Stimulated activated CD8-positive, alpha-beta memory T cell treated with anti-CD3 and anti-CD28 coated beads, Interleukin-4, amount 100 ng/mL, for 1 hour (primary cell): ENCODE results near the gene SPAM1.
"Not testable (repeated sequence)": the region's sequence is repeated elsewhere in the genome, so short reads cannot be mapped to it uniquely, and the experiment has no call there.

Experiments used
- DNase-seq, 2 donors: peaks; one replicate each; pipeline ENCODE4 v3.0.0-alpha.2; 2020; ENCODE audit warnings: low read depth in 2 of 2, low spot score in 1 of 2

SPAM1 gene, protein sequence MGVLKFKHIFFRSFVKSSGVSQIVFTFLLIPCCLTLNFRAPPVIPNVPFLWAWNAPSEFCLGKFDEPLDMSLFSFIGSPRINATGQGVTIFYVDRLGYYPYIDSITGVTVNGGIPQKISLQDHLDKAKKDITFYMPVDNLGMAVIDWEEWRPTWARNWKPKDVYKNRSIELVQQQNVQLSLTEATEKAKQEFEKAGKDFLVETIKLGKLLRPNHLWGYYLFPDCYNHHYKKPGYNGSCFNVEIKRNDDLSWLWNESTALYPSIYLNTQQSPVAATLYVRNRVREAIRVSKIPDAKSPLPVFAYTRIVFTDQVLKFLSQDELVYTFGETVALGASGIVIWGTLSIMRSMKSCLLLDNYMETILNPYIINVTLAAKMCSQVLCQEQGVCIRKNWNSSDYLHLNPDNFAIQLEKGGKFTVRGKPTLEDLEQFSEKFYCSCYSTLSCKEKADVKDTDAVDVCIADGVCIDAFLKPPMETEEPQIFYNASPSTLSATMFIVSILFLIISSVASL

DNA sequence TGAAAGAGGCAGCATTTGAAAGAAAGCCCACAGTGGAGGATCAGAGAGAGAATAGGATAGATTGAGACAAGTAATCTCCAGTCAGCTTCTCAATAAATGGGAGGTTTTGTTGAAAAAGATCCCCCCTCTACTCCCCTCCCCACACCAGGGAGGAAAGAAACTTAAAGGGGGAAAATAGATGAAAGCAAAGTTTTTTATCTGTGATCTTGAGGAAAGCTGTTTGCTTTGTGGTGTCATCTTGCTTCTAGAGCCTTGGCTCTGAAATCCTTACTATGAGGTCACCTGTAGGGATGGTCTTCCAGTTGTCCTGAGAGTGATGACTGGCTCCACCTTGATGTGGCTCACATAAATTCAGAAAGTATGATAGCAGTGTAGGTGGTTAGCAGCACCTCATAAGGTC lies at the start of gene SPAM1:
Gene SPAM1 (plus strand): TSS at position 301 of the 400 bp plus-strand sequence. CDS start 28,330 bp downstream, outside the sequence.
- no peak for DNase-seq

DNA sequence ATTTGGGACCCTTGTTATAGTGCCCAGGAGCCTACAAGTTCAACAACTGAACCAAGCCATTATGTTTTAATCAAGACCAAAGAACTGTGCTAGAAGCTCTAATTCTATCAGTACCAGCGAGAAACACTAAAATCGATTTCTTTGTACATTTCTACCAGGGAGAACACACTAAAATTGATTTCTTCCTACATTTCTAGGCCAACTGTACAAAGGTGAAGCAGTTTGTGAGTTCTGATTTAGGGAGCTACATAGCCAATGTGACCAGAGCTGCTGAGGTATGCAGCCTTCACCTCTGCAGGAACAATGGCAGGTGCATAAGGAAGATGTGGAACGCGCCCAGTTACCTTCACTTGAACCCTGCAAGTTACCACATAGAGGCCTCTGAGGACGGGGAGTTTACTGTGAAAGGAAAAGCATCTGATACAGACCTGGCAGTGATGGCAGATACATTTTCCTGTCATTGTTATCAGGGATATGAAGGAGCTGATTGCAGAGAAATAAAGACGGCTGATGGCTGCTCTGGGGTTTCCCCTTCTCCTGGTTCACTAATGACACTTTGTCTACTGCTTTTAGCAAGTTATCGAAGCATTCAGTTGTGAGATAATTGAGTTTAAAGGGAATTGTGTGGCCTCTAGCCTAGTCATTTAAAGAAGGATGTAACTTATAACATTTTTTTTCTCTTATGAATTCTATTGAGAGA lies 48.3 kb upstream of the SPAM1 start:
- no peak for DNase-seq

DNA sequence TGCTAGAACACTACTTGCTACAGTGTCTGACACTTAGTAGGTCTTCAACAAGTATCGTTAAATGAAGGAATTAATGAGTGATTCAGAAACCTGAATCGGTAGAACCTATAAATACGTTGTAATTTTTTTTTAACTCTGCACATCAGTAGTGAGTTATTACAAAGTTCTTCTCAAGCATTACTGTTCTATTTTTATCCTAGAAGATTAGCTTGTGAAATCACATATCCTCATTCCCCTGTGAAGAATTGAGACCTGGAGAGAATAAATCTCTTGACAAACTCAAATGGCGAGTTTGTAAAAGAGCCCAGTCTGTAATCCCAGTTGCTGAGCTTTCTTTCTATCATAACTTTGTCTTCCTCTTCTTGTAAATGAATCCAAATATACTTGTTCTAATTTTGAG lies 45.4 kb upstream of the SPAM1 start:
- DNase-seq: no peak

DNA sequence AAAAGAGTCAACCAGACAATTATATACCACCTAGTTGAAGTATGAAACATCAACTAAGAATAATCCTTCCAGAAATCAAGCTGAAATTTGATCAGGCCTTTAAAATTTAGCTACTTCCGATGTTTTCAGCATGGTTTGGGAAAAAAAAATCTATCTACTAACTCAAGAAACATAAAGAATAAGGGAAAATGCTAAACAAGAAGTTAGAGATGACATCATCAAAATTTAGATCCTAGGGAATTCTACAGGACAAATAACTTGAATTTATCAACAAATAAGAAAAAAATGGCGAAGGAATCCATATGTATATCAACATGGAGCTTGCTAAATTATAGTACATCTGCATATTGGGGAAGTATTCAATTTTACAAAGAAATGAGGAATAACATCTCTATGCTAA lies 43.7 kb upstream of the SPAM1 start:
- DNase-seq: no peak

DNA sequence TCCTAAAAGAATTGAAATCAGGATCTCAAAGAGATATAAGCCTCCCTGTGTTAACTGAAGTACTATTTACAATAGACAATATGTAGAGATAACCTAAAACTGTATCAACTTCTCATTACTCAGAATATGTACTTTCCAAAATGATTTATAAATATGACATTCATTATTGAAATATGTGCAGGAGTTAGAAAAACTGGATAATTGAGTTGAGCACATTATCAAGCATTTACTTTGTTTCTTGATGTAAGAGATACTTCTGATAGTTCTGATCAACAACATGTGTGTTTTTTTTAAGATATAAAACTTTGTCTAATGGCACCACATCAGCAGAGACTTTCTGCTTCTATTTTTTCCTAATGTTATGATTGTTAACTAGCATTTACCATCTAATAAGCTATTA lies 41.9 kb upstream of the SPAM1 start:
- no peak for DNase-seq

DNA sequence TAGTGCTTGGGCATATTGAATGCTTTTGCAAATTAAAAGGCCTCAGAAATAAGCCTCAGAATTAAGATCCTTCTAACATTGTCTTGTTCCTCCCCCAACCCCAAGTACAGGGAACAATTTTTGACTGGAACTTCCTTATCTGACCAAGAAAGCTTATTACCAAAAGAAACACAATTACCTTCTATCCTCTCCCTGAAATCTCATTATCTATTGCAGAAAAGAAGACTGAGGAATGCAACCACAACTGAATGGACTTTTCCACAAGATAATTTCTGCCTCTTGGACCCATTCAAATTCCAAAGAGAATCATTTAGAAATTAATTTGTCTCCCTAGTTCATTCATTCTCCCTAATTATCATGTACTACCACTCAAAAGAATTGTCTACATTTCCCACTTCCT lies 36.8 kb upstream of the SPAM1 start:
- no peak for DNase-seq

DNA sequence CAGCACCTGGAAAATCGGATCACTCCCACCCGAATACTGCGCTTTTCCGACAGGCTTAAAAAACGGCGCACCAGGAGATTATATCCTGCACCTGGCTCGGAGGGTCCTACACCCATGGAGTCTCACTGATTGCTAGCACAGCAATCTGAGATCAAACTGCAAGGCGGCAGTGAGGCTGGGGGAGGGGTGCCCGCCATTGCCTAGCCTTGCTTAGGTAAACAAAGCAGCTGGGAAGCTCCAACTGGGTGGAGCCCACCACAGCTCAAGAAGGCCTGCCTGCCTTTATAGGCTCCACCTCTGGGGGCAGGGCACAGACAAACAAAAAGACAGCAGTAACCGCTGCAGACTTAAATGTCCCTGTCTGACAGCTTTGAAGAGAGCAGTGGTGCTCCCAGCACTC lies 30.3 kb upstream of the SPAM1 start:
- DNase-seq: not testable (repeated sequence)

DNA sequence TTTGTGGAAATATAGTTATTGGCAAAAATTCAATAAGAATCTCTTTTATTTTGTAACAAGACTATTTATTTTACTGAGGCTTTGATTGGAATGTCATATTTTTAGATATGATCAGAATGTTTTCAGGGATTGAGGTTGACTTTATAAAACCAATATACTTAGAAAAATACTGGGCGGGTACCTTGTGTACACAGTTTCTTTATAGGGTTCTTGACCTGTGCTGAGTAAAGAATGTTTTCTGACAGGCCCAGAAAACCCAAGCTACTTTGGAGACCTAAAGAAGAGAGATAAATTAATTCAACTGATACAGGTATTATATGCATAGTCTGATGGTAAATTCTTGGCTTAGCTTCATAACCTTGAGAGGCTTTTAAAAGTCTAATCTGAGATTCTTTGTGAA lies 23.9 kb upstream of the SPAM1 start:
- DNase-seq: no peak

DNA sequence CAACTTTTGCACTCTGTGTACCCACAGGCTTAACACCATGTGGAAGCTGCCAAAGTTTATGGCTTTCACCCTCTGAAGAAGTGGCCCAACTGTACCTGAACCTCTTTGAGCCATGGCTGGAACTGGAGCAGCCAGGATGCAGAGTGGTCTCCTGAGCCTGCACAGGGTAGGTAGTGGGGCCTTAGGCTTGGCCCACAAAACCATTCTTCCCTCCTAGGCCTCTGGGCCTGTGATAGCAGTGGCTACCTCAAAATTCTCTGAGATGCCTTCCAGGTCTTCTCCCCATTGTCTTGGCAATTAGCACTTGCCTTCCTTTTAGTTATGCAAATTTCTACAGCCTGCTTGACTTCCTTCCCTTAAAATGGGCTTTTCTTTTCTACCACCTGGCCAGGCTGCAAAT lies 19.3 kb upstream of the SPAM1 start:
- no peak for DNase-seq

DNA sequence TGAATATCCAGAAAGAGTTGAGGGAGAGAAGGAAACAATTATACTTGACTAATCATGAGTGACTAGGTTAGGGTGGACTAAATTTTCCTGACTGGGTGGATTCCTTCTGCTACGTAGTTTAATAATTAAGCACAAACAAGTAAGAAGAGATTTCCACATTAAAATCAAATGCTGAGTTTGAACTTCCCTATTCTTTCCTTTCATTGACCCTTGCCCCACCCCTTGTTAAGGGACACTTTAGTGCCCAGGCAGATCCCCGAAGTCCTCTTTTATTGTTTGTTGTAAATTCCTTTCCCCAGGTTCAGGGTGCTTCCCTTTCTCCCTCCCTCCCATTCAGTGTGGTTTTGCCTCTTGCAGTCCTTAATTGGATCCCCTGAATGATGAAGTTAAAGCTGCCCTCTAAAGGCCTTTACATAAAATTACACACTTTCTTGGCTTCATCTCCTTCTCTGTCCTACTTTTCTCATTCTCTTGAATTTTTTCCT lies 8.8 kb upstream of the SPAM1 start:
- DNase-seq: no peak

DNA sequence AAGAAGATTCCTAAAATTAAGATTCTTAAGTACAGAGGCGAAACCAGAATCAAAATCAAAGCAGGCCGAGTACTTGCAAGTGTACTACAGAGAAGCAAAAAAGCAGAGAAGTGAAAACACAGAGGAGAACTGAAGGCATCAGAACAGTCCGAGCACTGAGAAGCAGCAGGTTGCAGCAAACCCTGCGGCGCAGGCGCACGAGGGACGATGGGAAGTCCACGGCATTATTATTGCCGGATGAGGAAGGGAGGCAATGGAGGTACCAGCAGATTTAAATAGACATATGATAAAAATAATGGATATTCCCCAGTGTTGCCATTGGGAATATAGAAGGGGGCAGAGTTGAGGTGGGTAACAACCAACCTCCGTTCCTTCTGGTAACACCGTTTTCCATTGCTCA lies 7.2 kb upstream of the SPAM1 start:
- no peak for DNase-seq

DNA sequence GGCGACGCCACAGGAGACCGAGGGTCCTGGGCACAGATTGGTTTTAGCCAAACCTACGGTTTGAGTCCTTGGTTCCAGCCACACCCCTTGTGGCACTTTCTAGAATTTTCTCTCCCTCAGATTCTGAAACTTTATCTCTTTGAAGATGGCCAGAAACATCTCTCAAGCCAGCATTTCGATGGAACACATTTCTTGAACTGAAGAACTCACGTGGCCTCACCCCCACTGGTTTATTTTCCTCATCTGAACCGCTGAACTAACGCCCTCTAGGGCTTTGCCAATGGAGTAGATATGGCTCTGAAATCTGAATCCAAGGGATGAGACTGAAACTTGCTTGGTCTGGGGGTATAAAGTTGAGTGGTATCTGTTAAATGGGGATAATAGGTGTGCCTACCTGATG lies 6.7 kb upstream of the SPAM1 start:
- no peak for DNase-seq

DNA sequence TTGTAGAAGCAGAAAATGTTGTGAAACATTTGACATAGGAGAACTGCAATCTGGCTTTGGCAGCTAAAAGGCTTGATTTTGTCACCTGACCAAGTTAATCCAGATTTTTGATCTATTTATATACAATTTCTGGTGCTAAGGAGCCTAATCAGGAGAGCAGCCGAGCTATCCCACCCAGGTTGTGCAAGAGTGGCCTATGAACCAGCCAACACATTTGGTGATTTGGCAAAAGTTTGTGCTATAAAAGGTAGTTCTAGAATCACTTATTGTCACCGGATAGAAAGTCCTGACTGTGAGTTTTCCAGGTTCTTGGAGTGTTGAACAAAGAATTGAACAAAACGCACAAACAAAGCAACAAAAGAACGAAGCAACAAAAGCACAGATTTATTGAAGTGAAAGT lies 1.4 kb upstream of the SPAM1 start:
- no peak for DNase-seq

DNA sequence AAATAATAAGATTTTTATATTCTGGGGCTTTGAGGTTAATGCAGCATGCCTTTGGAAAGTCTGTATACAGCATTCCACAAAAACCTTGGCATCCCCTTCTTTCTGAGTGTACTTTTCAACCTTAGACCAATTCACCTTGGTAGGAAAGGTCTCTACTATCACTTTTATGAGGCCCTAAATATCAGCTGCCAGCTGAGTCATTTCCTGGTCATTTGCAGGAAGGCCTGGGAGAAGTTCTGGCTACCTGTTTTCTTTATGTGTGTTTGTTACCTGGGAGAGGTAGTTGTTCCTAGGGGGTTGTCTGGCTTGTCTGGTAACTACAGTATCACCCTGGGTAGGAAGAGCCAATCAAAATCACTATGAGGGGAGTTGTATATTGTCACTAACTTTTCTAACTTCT lies 4.1 kb downstream of the SPAM1 start:
- DNase-seq: no peak

DNA sequence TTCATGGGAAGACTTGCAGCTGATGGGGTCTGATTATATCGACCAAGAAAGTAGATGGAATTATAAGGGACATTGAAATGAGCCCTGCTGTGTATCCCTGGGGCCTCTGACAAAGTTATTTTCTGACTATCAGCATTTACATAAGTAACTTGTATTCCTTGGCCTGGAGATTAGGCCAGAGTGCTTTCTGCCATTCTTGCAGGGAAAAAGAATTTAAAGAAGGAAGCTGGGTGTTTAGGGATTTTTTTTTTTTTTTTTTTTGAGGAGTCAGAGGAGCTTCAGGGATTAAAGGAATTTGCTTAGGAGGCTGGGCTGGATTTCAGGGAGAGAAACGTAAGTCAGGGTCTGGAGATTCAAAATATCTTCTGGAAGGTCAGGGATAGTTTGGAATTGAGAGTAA lies 4.6 kb downstream of the SPAM1 start:
- DNase-seq: no peak

DNA sequence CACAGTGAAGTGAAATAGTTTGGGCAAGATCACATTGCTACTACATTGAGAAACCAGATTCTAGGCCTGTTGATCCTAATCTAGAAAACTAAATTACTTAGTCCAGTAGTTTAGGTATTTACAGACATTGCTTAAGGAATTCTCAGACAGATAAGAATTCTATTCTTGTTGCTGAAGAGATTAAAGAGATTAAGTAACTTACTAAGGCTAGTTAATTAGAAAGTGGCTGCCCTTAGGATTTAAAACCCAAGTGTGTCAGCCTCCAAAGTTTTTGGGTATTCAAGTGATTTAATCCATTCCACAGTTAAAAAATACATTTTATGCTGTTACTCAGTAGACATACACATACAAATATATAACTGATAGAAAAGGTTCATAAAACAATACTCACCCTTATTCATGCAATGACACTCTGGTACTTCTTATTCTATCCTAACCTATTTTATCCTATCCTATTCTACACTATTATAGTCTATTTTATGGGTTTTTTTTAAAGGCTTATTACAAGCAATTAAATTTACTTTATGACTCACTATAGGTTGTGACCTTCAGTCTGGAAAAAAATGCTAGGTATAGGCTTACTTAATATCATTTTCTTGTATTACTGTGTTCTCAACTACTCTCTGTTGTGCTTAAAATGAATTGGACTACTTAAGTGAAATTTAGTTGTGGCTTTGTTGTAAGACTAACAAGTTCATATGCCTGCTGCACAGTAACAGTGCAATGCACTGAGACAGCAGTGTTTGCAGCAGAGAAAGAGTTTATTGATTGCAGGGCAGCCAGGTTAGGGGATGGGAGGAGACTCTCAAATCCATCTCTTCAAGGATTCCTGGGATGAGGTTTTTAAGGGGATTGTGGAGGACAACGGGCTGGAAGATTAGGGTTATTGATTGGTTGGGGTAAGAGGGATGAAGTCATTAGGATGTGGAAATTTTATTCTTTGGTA lies 10.7 kb downstream of the SPAM1 start:
- DNase-seq: no peak

DNA sequence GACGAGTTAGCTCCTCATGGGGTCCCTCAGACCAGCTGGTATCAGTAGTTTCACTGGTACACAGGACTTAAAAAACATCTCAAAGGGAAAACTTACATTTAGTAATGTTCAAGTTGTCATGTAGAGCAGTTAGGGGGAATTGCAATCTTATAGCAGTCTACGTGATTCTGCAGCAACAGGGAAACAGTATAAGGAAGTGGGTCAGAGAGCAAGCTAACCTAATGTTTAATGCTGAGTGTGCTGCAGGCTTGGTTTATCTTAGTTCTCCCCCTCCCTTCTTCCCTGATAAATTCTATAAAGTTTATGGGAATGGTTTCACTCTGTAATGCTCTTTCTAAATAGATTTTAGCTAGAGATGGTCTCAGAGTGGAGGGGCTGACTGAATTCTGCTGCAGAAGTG lies 11.3 kb downstream of the SPAM1 start:
- DNase-seq: no peak

DNA sequence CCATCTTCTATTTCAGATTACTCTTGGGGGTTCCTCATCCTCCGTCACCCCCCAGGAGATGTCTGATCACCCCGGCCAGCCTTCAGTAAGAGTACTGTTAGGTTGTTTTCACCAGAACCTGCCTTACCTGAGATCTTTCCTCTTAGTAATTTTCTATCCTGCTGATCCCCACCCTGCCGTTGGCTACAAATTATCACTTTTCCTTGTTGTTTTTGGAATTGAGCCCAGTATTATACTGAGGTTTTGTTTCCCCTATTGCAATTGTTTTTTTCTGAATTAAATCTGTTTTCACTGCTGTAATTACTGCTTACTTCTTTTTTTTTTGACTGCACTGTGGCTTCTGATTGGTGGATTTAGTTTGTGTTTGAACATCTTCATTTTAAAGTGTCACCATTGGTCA lies 14.7 kb downstream of the SPAM1 start:
- no peak for DNase-seq

DNA sequence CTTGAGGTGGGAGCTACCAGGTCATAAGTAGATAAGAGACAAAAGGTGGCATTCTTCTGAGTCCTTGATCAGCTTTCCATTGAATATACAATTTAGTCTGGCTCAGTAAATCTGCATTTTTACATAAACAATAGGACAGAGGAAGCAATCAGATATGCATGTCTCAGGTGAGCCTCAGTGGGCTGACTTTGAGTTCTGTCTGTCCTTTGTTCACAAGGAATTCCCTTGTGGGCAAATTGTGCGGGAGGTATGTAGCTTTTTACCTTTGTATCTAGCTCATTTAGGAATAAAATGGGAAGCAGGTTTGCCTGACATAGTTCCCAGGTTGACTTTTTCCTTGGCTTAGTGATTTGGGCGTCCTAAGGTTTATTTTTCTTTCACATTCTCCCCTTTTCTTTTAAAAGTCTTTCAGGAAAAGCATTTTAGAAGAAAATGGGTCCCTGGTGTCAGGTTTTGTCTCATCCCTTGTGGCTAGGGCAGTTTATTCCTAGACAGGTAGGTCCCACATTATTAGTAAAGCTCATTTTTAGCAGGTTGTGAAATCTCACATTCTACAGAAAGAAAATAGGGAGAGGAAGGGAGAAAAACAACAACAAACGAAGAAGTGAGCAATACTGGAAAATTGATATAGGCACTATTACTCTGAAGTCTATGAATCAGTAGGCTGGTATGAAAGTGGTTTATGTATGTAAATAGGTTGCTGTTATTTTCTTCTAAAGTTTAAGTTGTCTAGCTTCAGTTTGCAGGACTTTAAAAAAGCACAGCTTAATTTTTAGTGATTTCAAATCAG lies 16.5 kb downstream of the SPAM1 start:
- DNase-seq: no peak

DNA sequence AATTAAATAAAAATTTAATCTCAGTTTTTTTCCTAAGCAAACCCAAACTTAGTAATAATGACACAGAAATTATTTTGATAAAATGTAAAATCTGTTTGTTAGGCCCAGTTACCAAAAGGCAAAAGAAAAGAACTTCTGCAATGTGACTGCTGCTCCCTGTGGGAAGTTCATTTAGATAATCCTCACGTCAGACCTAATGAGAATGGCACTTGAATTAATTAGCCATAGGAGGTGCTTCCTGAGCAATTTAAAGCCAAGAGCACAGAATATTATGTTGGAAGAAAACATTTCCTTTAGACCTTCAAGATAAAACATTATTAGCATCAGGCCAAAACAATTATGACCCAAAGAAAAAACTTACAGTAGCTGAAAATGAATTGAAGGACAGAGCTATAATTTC lies 19.4 kb downstream of the SPAM1 start:
- DNase-seq: no peak

DNA sequence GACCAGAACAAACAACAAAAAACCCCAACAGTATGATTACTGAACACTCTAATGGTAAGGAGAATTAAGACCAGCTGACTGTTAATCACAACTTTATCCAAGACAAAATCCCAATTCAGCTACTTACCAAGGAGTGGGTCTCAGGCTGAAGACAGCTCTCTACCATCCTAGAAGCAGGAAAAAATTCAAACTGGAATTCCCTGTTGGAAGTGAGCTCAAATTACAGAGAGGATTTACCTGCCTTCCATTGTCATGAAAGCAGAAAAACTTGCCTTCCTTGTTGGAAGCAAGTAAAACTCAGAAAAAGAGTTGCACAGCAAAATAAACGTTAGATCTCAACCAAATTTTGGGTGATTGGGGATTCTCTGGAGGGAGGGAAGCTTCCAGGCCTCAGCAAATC lies 20.9 kb downstream of the SPAM1 start:
- no peak for DNase-seq
